Endothelial cell (in vitro differentiated cells): ENCODE measurements around the gene CMTM8. TPM values are rescaled to one million over a fixed set of nuclear protein-coding genes. Genes with fewer than 3 reads are reported as not detected.
"Not testable (repeated sequence)": the region's sequence is repeated elsewhere in the genome, so short reads cannot be mapped to it uniquely, and the experiment has no call there.

Source experiments
- DNase-seq: peaks from one replicate; pipeline ENCODE4 v3.0.0; 2021; ENCODE audit warnings: low spot score
- H3K27ac Mint-ChIP-seq: one replicate; pipeline ENCODE4 v1.8.0; 2021; ENCODE audit warnings: mixed read lengths, inconsistent platforms; ENCODE audit not compliant: unreplicated experiment
- H3K27me3 Mint-ChIP-seq: one replicate; pipeline ENCODE4 v1.8.0; 2021; ENCODE audit warnings: mild to moderate bottlenecking, moderate library complexity, mixed read lengths, inconsistent platforms; ENCODE audit not compliant: unreplicated experiment
- H3K36me3 Mint-ChIP-seq: one replicate; pipeline ENCODE4 v1.8.0; 2021; ENCODE audit warnings: mild to moderate bottlenecking, low read depth, mixed read lengths, inconsistent platforms; ENCODE audit not compliant: unreplicated experiment
- H3K4me1 Mint-ChIP-seq: one replicate; pipeline ENCODE4 v1.8.0; 2021; ENCODE audit warnings: mild to moderate bottlenecking, mixed read lengths, inconsistent platforms; ENCODE audit not compliant: unreplicated experiment
- H3K4me3 Mint-ChIP-seq: one replicate; pipeline ENCODE4 v1.8.0; 2021; ENCODE audit warnings: mild to moderate bottlenecking, mixed read lengths, inconsistent platforms; ENCODE audit not compliant: unreplicated experiment
- H3K9me3 Mint-ChIP-seq: one replicate; pipeline ENCODE4 v1.8.0; 2021; ENCODE audit warnings: mixed read lengths, inconsistent platforms; ENCODE audit not compliant: unreplicated experiment
- CTCF ChIP-seq: fragments of 200-600 bp; sonication (generic); IDR thresholded peaks from one replicate; pipeline ENCODE4 v1.5.0; 2021; ENCODE audit warnings: antibody characterized with exemption; ENCODE audit not compliant: unreplicated experiment
- long read RNA-seq: library from polyadenylated mRNA; unstranded; transcript quantifications from one replicate; pipeline ENCODE4 v2.0.0, GENCODE V29; 2020; ENCODE audit not compliant: unreplicated experiment
- total RNA-seq: library from RNA; stranded (reverse); fragmentation: NEBNext Ultra II Directional; extraction: Animal tissue kit (Norgen Biotek cat#: 25700); gene quantifications from one replicate; pipeline ENCODE4 v1.2.1, GENCODE V29; 2021; ENCODE audit not compliant: unreplicated experiment

The CMTM8 gene
- 16.2 TPM for total RNA-seq
- long read RNA-seq, transcript CMTM8-201 (4 exons, 1,174 nt) = major isoform, 20 of 21 reads
- long read RNA-seq, partial matches to known transcripts = 0 of 21 reads
- long read RNA-seq, other reads (novel, unspliced or antisense) = 1 of 21 reads

- peak within 1 kb of the TSS; percentile 94 for H3K4me3 Mint-ChIP-seq
- peaks cover 4% of the 10 kb centered on the region for H3K9me3 Mint-ChIP-seq
- H3K4me1 Mint-ChIP-seq = peaks cover 56% of the 10 kb centered on the region
- peaks cover 24% of the 10 kb centered on the region for H3K36me3 Mint-ChIP-seq
- peaks cover 9% of the 10 kb centered on the region for H3K27me3 Mint-ChIP-seq
- DNase-seq = peak; percentile 73
- no peak for TF ChIP-seq CTCF
- H3K27ac Mint-ChIP-seq = peak within 1 kb of the TSS; percentile 91
Observed at GRCh38 chr3:32238453-32239306, at the start of gene CMTM8. CMTM8 (plus strand) TSS chr3:32238680; CDS start chr3:32238973, 293 bp downstream.

GRCh38 chr3:32189693-32190092 is 48.8 kb upstream of the CMTM8 start:
- Mint-ChIP-seq H3K4me3 (no peak overlapping the region), H3K36me3 (no peaks in the 10 kb centered on the region), H3K4me1 (peaks cover 6% of the 10 kb centered on the region), H3K27me3 (peaks cover 1% of the 10 kb centered on the region), H3K27ac (no peak overlapping the region), H3K9me3 (no peaks in the 10 kb centered on the region)
- DNase-seq = no peak
- TF ChIP-seq CTCF = no peak

- not testable (repeated sequence) for H3K27me3 Mint-ChIP-seq, H3K9me3 Mint-ChIP-seq, DNase-seq, H3K4me3 Mint-ChIP-seq, H3K36me3 Mint-ChIP-seq, H3K27ac Mint-ChIP-seq
- peaks cover 11% of the 10 kb centered on the region for H3K4me1 Mint-ChIP-seq
Observed at GRCh38 chr3:32190556-32190955, 47.9 kb upstream of the CMTM8 start.

GRCh38 chr3:32193101-32193500 is 45.4 kb upstream of the CMTM8 start:
- Mint-ChIP-seq H3K27me3 (peaks cover 6% of the 10 kb centered on the region), H3K4me1 (peaks cover 13% of the 10 kb centered on the region), H3K4me3 (no peak overlapping the region), H3K36me3 (no peaks in the 10 kb centered on the region), H3K27ac (no peak overlapping the region), H3K9me3 (no peaks in the 10 kb centered on the region)
- TF ChIP-seq CTCF = no peak
- DNase-seq = no peak

GRCh38 chr3:32194653-32195052 is 43.8 kb upstream of the CMTM8 start:
- peaks cover 9% of the 10 kb centered on the region for H3K27me3 Mint-ChIP-seq
- H3K9me3 Mint-ChIP-seq = no peaks in the 10 kb centered on the region
- H3K4me3 Mint-ChIP-seq = peak overlapping the region; percentile 9
- no peaks in the 10 kb centered on the region for H3K36me3 Mint-ChIP-seq
- DNase-seq = no peak
- TF ChIP-seq CTCF = no peak
- H3K27ac Mint-ChIP-seq = peak overlapping the region; percentile 76
- H3K4me1 Mint-ChIP-seq = peaks cover 17% of the 10 kb centered on the region
